GM23338 (cell line): Measurements from ENCODE around the gene DDI2. TPM values are rescaled to one million over a fixed set of nuclear protein-coding genes. Genes with fewer than 3 reads are reported as not detected.

Experiments
- ATAC-seq: fragments of 200-7000 bp; cut with Tn5 transposase; 3 replicates; pipeline ENCODE4 v1.9.1; 2020
- DNase-seq: peaks from one replicate; pipeline ENCODE4 v3.0.0-alpha.2; 2015; ENCODE audit warnings: low spot score
- H2AFZ ChIP-seq: fragments of 200-600 bp; sonication (generic); 2 replicates; pipeline ENCODE4 v1.8.0; 2016; ENCODE audit warnings: antibody characterized with exemption, mild to moderate bottlenecking, moderate library complexity
- H3F3A ChIP-seq: fragments of 200-600 bp; sonication (generic); replicated peaks from 2 replicates; pipeline ENCODE4 v1.8.0; 2017; ENCODE audit warnings: antibody characterized with exemption, mixed run types, low read depth
- H3K27ac ChIP-seq: fragments of 200-600 bp; sonication (generic); 2 replicates; pipeline ENCODE4 v1.6.1; 2016; ENCODE audit warnings: low read depth
- H3K27me3 ChIP-seq: fragments of 200-600 bp; sonication (generic); 2 replicates; pipeline ENCODE4 v1.8.0; 2016; ENCODE audit warnings: mild to moderate bottlenecking, mixed run types, moderate library complexity; ENCODE audit not compliant: insufficient read depth
- H3K36me3 ChIP-seq: fragments of 200-600 bp; sonication (generic); 2 replicates; pipeline ENCODE4 v1.8.0; 2016; ENCODE audit warnings: mild to moderate bottlenecking; ENCODE audit not compliant: insufficient read depth
- H3K4me1 ChIP-seq: fragments of 200-600 bp; sonication (generic); 2 replicates; pipeline ENCODE4 v1.8.0; 2016; ENCODE audit warnings: mild to moderate bottlenecking, moderate library complexity; ENCODE audit not compliant: insufficient read depth
- H3K4me2 ChIP-seq: fragments of 200-600 bp; sonication (generic); 2 replicates; pipeline ENCODE4 v1.7.1; 2017; ENCODE audit warnings: mixed run types
- H3K4me3 ChIP-seq: fragments of 200-600 bp; sonication (generic); 2 replicates; pipeline ENCODE4 v1.6.1; 2016; ENCODE audit warnings: mixed run types
- H3K79me2 ChIP-seq: fragments of 200-600 bp; sonication (generic); replicated peaks from 2 replicates; pipeline ENCODE4 v1.8.0; 2017; ENCODE audit warnings: mild to moderate bottlenecking; ENCODE audit not compliant: insufficient read depth
- H3K9me2 ChIP-seq: fragments of 200-600 bp; sonication (generic); 2 replicates; pipeline ENCODE4 v1.8.0; 2017; ENCODE audit not compliant: insufficient read depth
- H4K20me1 ChIP-seq: fragments of 200-600 bp; sonication (generic); replicated peaks from 2 replicates; pipeline ENCODE4 v1.8.0; 2017; ENCODE audit warnings: mild to moderate bottlenecking; ENCODE audit not compliant: insufficient read depth
- H3K27ac Mint-ChIP-seq: 2 replicates; pipeline ENCODE4 v1.8.0; 2020; ENCODE audit warnings: inconsistent platforms, mild to moderate bottlenecking, moderate library complexity, mixed read lengths
- H3K27me3 Mint-ChIP-seq: 3 replicates; pipeline ENCODE4 v1.8.0; 2022; ENCODE audit warnings: low read depth, mild to moderate bottlenecking, moderate library complexity, mixed read lengths, inconsistent platforms; ENCODE audit not compliant: insufficient read depth, poor library complexity
- H3K36me3 Mint-ChIP-seq: 3 replicates; pipeline ENCODE4 v1.8.0; 2021; ENCODE audit warnings: low read depth, mild to moderate bottlenecking, inconsistent platforms, moderate library complexity, mixed read lengths
- H3K4me1 Mint-ChIP-seq: 3 replicates; pipeline ENCODE4 v1.8.0; 2020; ENCODE audit warnings: mild to moderate bottlenecking, inconsistent platforms, mixed read lengths
- H3K4me3 Mint-ChIP-seq: 3 replicates; pipeline ENCODE4 v1.8.0; 2021; ENCODE audit warnings: moderate library complexity, mild to moderate bottlenecking, inconsistent platforms, mixed read lengths
- H3K9me3 Mint-ChIP-seq: 3 replicates; pipeline ENCODE4 v1.8.0; 2020; ENCODE audit warnings: moderate library complexity, mild to moderate bottlenecking, inconsistent platforms, mixed read lengths
- ETS1 ChIP-seq: IDR thresholded peaks from 2 replicates; pipeline ENCODE4 v1.6.1; 2016; ENCODE audit warnings: antibody characterized with exemption
- EZH2 ChIP-seq: fragments of 200-600 bp; sonication (generic); IDR thresholded peaks from one replicate; pipeline ENCODE4 v1.8.0; 2017; ENCODE audit warnings: antibody characterized with exemption, mild to moderate bottlenecking, low read depth; ENCODE audit not compliant: unreplicated experiment
- EZH2phosphoT487 ChIP-seq: fragments of 200-600 bp; sonication (generic); IDR thresholded peaks from one replicate; pipeline ENCODE4 v1.8.1; 2018; ENCODE audit warnings: antibody characterized with exemption; ENCODE audit not compliant: unreplicated experiment
- JUNB ChIP-seq: IDR thresholded peaks from one replicate; pipeline ENCODE4 v1.6.1; 2016; ENCODE audit warnings: antibody characterized with exemption; ENCODE audit not compliant: unreplicated experiment
- NANOG ChIP-seq: IDR thresholded peaks from 2 replicates; pipeline ENCODE4 v1.6.1; 2016; ENCODE audit warnings: antibody characterized with exemption, borderline replicate concordance
- POLR2AphosphoS5 ChIP-seq: IDR thresholded peaks from 2 replicates; pipeline ENCODE4 v1.6.1; 2016; ENCODE audit warnings: antibody characterized with exemption, low read depth
- STAT1 ChIP-seq: IDR thresholded peaks from one replicate; pipeline ENCODE4 v1.6.1; 2016; ENCODE audit warnings: antibody characterized with exemption; ENCODE audit not compliant: unreplicated experiment
- ZNF114 ChIP-seq: fragments of 250-450 bp; sonication (Bioruptor Pico); IDR thresholded peaks from 2 replicates; pipeline ENCODE4 v1.5.0; 2020; ENCODE audit warnings: mild to moderate bottlenecking, moderate library complexity
- ZNF462 ChIP-seq: fragments of 250-450 bp; sonication (Bioruptor Pico); IDR thresholded peaks from 2 replicates; pipeline ENCODE4 v1.5.0; 2020; ENCODE audit warnings: mild to moderate bottlenecking, moderate library complexity
- polyA plus RNA-seq: library from polyadenylated mRNA; unstranded; fragments of >200 nt; fragmentation: Nextera tagmentation; extraction: Ambion mirVana; gene quantifications from 2 replicates; pipeline ENCODE4 v1.2.1, GENCODE V29; 2016
- total RNA-seq: library from RNA; depleted of rRNA; stranded (reverse); fragments of >200 nt; shearing (Covaris generic); gene quantifications from 2 replicates; pipeline ENCODE4 v1.2.3, GENCODE V29; 2014

DDI2 gene
- total and polyA plus RNA-seq, 2 experiments from 2014 or later = 8.0 to 43.3 TPM

- ATAC-seq (no peak), DNase-seq (no peak)
- no peaks in the 10 kb centered on the region for H3K36me3 ChIP-seq
- TF ChIP-seq EZH2phosphoT487 = no peak
- TF ChIP-seq POLR2AphosphoS5 = no peak
- no peak for TF ChIP-seq ETS1
- TF ChIP-seq ZNF114 (CRISPR knock-in tag) = no peak
- no peak for TF ChIP-seq EZH2
- TF ChIP-seq NANOG = no peak
- TF ChIP-seq JUNB = no peak
- no peak for TF ChIP-seq ZNF462 (CRISPR knock-in tag)
- no peak for TF ChIP-seq STAT1
- H3K4me1 ChIP-seq = peaks cover 9% of the 10 kb centered on the region; the same call in 1 of the 2 replicates
- Mint-ChIP-seq H3K9me3 (no peaks in the 10 kb centered on the region), H3K27ac (no peak overlapping the region), H3K4me1 (peaks cover 34% of the 10 kb centered on the region), H3K36me3 (no peaks in the 10 kb centered on the region), H3K27me3 (peaks cover 8% of the 10 kb centered on the region), H3K4me3 (no peak overlapping the region)
- H3K27me3 ChIP-seq = no peaks in the 10 kb centered on the region
- 0 out of 2 replicates have a peak, but pooled peaks cover 2% of the 10 kb centered on the region for H3K9me2 ChIP-seq
- H2AFZ ChIP-seq = no peak overlapping the region
- no peak overlapping the region for H3K4me3 ChIP-seq
- H3K79me2 ChIP-seq = 0 out of 2 replicates have a peak, but pooled peaks cover 3% of the 10 kb centered on the region
- H3K27ac ChIP-seq = peak overlapping the region; percentile 10; the same call in 1 of the 2 replicates
- no peaks in the 10 kb centered on the region for H3F3A ChIP-seq
- H4K20me1 ChIP-seq = peaks cover 10% of the 10 kb centered on the region
- no peak overlapping the region for H3K4me2 ChIP-seq
Measured at GRCh38 chr1:15668089-15668754, 51.0 kb downstream of the DDI2 start.
